Panc1 (cell line): ENCODE data around the gene GMPR2.

Experiments used
- CTCF ChIP-seq: fragments of 450-650 bp; IDR thresholded peaks from 2 replicates; pipeline ENCODE4 v1.5.1; 2017; ENCODE audit warnings: mild to moderate bottlenecking
- POLR2AphosphoS5 ChIP-seq: IDR thresholded peaks from 2 replicates; pipeline ENCODE4 v1.6.1; 2012; ENCODE audit warnings: mild to moderate bottlenecking, low read depth, low read length, moderate library complexity

GRCh38 chr14:24189059-24189375, 43.7 kb upstream of the GMPR2 start:
- no peak for TF ChIP-seq CTCF
- TF ChIP-seq POLR2AphosphoS5: no peak
